Body of pancreas (tissue), 4 donors: ENCODE results near the gene SH3GL1.

ENCODE experiments used
- CTCF ChIP-seq, 7 experiments: fragments of 450-650 bp in 4 of 7; fragments of 200-600 bp in 3 of 7; sonication (generic) in 3 of 7; IDR thresholded peaks; one replicate each; pipeline ENCODE4 v1.5.1; 2016 to 2019; ENCODE audit warnings: antibody characterized with exemption in 7 of 7
- POLR2A ChIP-seq, 3 donors: fragments of 450-650 bp; IDR thresholded peaks; one replicate each; pipeline ENCODE4 v1.6.1; 2016; ENCODE audit warnings: antibody characterized with exemption in 3 of 3, mild to moderate bottlenecking in 2 of 3

- TF ChIP-seq CTCF (IDR thresholded peaks at IDR 0.05), result no peak
- no peak for TF ChIP-seq POLR2A (IDR thresholded peaks at IDR 0.05)
Observed at GRCh38 chr19:4437103-4437502, 36.8 kb upstream of the SH3GL1 start.
